Kidney epithelial cell (primary cell): ENCODE measurements around the gene ZAP70. TPM values are rescaled to one million over a fixed set of nuclear protein-coding genes. Genes with fewer than 3 reads are reported as not detected.
"Not testable (repeated sequence)": the region's sequence is repeated elsewhere in the genome, so short reads cannot be mapped to it uniquely, and the experiment has no call there.

Source experiments
- DNase-seq: peaks from one replicate; pipeline ENCODE4 v3.0.0-alpha.2; 2010; ENCODE audit warnings: low read depth
- H3K27me3 ChIP-seq: 2 replicates; pipeline ENCODE4 v1.6.0; 2011; ENCODE audit warnings: low read length; ENCODE audit not compliant: control insufficient read depth, insufficient read depth
- H3K36me3 ChIP-seq: 2 replicates; pipeline ENCODE4 v1.5.1; 2011; ENCODE audit warnings: low read length; ENCODE audit not compliant: control insufficient read depth, insufficient read depth
- H3K4me3 ChIP-seq: 2 replicates; pipeline ENCODE4 v1.5.1; 2011; ENCODE audit warnings: low read depth, mild to moderate bottlenecking, control low read depth, low read length
- CTCF ChIP-seq: IDR thresholded peaks from 2 replicates; pipeline ENCODE4 v1.5.1; 2011; ENCODE audit warnings: mild to moderate bottlenecking, moderate library complexity, low read length, control low read depth, inconsistent platforms; ENCODE audit not compliant: insufficient read depth, poor library complexity, severe bottlenecking
- total RNA-seq: library from RNA; depleted of rRNA; stranded (reverse); fragments of >200 nt; gene quantifications from 2 replicates; pipeline ENCODE4 v1.2.3, GENCODE V29; 2015

The ZAP70 gene
- total RNA-seq, 1 donor from 2014 or later, result not detected

- no peak for TF ChIP-seq CTCF
- no peak for DNase-seq
- Histone ChIP-seq H3K4me3 (no peak overlapping the region), H3K27me3 (no peaks in the 10 kb centered on the region), H3K36me3 (no peaks in the 10 kb centered on the region)
Measured at GRCh38 chr2:97670471-97670870, 42.9 kb upstream of the ZAP70 start.

- DNase-seq, result no peak
- Histone ChIP-seq H3K27me3 (no peaks in the 10 kb centered on the region), H3K4me3 (no peak overlapping the region), H3K36me3 (no peaks in the 10 kb centered on the region)
- no peak for TF ChIP-seq CTCF
Measured at GRCh38 chr2:97671526-97671925, 41.9 kb upstream of the ZAP70 start.

- not testable (repeated sequence) for DNase-seq, H3K4me3 ChIP-seq, H3K36me3 ChIP-seq, H3K27me3 ChIP-seq
Measured at GRCh38 chr2:97672606-97673140, 40.7 kb upstream of the ZAP70 start.

GRCh38 chr2:97673182-97673914 lies 40.0 kb upstream of the ZAP70 start:
- TF ChIP-seq CTCF, result no peak
- no peak overlapping the region for H3K4me3 ChIP-seq
- H3K36me3 ChIP-seq, result no peaks in the 10 kb centered on the region
- no peaks in the 10 kb centered on the region for H3K27me3 ChIP-seq
- DNase-seq, result no peak

GRCh38 chr2:97673915-97674283 lies 39.5 kb upstream of the ZAP70 start:
- H3K27me3 ChIP-seq, result no peaks in the 10 kb centered on the region
- H3K36me3 ChIP-seq, result no peaks in the 10 kb centered on the region
- H3K4me3 ChIP-seq, result no peak overlapping the region
- no peak for DNase-seq
- TF ChIP-seq CTCF, result no peak

GRCh38 chr2:97675430-97676113 lies 37.8 kb upstream of the ZAP70 start:
- no peak for TF ChIP-seq CTCF
- no peak overlapping the region for H3K4me3 ChIP-seq

More at GRCh38 chr2:97675430-97676113, 37.8 kb upstream of the ZAP70 start:
- Histone ChIP-seq H3K36me3 (no peaks in the 10 kb centered on the region), H3K27me3 (no peaks in the 10 kb centered on the region)
- no peak for DNase-seq
